ENCODE results near the gene SPRYD4.
"Not testable (repeated sequence)": the region's sequence is repeated elsewhere in the genome, so short reads cannot be mapped to it uniquely, and the experiment has no call there.

The SPRYD4 gene

DNA sequence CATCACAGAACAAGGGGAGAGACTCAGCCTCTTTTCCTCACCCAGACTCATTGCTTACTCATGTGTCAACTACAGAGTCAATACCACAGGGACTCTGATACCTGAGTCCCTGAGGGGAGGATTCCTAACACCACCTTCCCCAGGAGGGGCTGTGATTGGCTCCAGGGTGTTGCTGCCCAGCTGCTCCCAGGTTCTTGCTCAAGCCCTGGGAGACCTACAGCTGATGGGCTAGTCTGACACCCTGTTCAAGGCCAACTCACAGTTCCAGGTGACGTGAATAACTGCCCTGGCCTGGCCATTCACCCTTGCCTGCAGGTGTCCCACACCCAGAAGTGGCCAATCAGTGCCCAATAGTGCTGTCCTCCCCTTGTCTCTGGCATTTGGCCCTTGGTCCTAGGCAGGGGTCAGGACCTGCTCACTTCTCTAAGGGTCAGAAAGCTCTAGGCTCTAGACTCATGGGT is 8.6 kb downstream of the SPRYD4 start:
- Histone ChIP-seq H3K4me3 (ENCODE audit: low read depth, low read length) (no peak overlapping the region), H2AFZ (ENCODE audit: low read length, unreplicated experiment) (no peak overlapping the region), H3K4me1 (ENCODE audit: control insufficient read depth, insufficient read depth, low read length, unreplicated experiment) (no peaks in the 10 kb centered on the region), H3K27me3 (ENCODE audit: insufficient read depth, low read length) (no peaks in the 10 kb centered on the region), H3K27ac (ENCODE audit: low read depth, low read length) (no peak overlapping the region), H3K36me3 (ENCODE audit: insufficient read depth, low read length) (0 out of 2 replicates have a peak, but pooled peaks cover 2% of the 10 kb centered on the region), H3K79me2 (ENCODE audit: control insufficient read depth, insufficient read depth, low read length, unreplicated experiment) (no peaks in the 10 kb centered on the region)

GRCh38 chr12:56477521-56478225 is 9.3 kb downstream of the SPRYD4 start:
- H3K4me1 ChIP-seq (ENCODE audit: control insufficient read depth, insufficient read depth, low read length, unreplicated experiment): no peaks in the 10 kb centered on the region
- H3K27me3 ChIP-seq (ENCODE audit: insufficient read depth, low read length): no peaks in the 10 kb centered on the region
- H3K36me3 ChIP-seq (ENCODE audit: insufficient read depth, low read length): no peaks in the 10 kb centered on the region
- no peaks in the 10 kb centered on the region for H3K79me2 ChIP-seq (ENCODE audit: control insufficient read depth, insufficient read depth, low read length, unreplicated experiment)
- no peak overlapping the region for H3K4me3 ChIP-seq (ENCODE audit: low read depth, low read length)
- H2AFZ ChIP-seq (ENCODE audit: low read length, unreplicated experiment): no peak overlapping the region
- H3K27ac ChIP-seq (ENCODE audit: low read depth, low read length): no peak overlapping the region

- Histone ChIP-seq H3K79me2 (ENCODE audit: control insufficient read depth, insufficient read depth, low read length, unreplicated experiment) (no peaks in the 10 kb centered on the region), H2AFZ (ENCODE audit: low read length, unreplicated experiment) (no peak overlapping the region), H3K27me3 (ENCODE audit: insufficient read depth, low read length) (no peaks in the 10 kb centered on the region), H3K27ac (ENCODE audit: low read depth, low read length) (no peak overlapping the region), H3K36me3 (ENCODE audit: insufficient read depth, low read length) (no peaks in the 10 kb centered on the region), H3K4me3 (ENCODE audit: low read depth, low read length) (no peak overlapping the region), H3K4me1 (ENCODE audit: control insufficient read depth, insufficient read depth, low read length, unreplicated experiment) (no peaks in the 10 kb centered on the region)
Measured at GRCh38 chr12:56479625-56480024, 11.2 kb downstream of the SPRYD4 start.

DNA sequence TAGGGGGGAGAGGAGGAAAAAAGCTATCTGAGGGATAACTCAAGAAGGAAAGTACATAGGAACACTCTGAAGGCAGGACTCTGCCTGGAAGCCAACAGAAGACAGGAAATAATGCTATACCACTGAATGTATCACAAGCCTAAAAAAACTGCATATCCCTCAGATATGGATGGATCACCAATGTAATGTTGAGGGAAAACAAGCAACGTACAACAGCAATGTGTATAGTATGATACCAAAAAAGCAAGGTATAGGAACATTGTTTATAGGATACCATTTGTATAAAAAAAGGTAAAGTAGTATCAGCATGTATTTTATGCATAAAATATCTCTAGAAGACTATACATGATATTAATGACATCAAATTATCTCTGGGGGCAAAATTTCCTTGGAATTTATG is 16.2 kb downstream of the SPRYD4 start:
- no peaks in the 10 kb centered on the region for H3K79me2 ChIP-seq (ENCODE audit: control insufficient read depth, insufficient read depth, low read length, unreplicated experiment)
- H3K4me3 ChIP-seq (ENCODE audit: low read depth, low read length): no peak overlapping the region
- no peaks in the 10 kb centered on the region for H3K36me3 ChIP-seq (ENCODE audit: insufficient read depth, low read length)
- no peak overlapping the region for H2AFZ ChIP-seq (ENCODE audit: low read length, unreplicated experiment)
- H3K27ac ChIP-seq (ENCODE audit: low read depth, low read length): no peak overlapping the region
- H3K27me3 ChIP-seq (ENCODE audit: insufficient read depth, low read length): no peaks in the 10 kb centered on the region; the same call in 1 of the 2 replicates
- no peaks in the 10 kb centered on the region for H3K4me1 ChIP-seq (ENCODE audit: control insufficient read depth, insufficient read depth, low read length, unreplicated experiment)

- Histone ChIP-seq H3K27ac (ENCODE audit: low read depth, low read length) (no peak overlapping the region), H3K27me3 (ENCODE audit: insufficient read depth, low read length) (peaks cover 11% of the 10 kb centered on the region), H3K79me2 (ENCODE audit: control insufficient read depth, insufficient read depth, low read length, unreplicated experiment) (no peaks in the 10 kb centered on the region), H3K4me3 (ENCODE audit: low read depth, low read length) (no peak overlapping the region), H2AFZ (ENCODE audit: low read length, unreplicated experiment) (no peak overlapping the region), H3K4me1 (ENCODE audit: control insufficient read depth, insufficient read depth, low read length, unreplicated experiment) (no peaks in the 10 kb centered on the region), H3K36me3 (ENCODE audit: insufficient read depth, low read length) (no peaks in the 10 kb centered on the region)
Measured at GRCh38 chr12:56486694-56487093, 18.3 kb downstream of the SPRYD4 start.

GRCh38 chr12:56487448-56488040 is 19.2 kb downstream of the SPRYD4 start:
- peak overlapping the region; percentile 49 for H2AFZ ChIP-seq (ENCODE audit: low read length, unreplicated experiment)
- no peaks in the 10 kb centered on the region for H3K4me1 ChIP-seq (ENCODE audit: control insufficient read depth, insufficient read depth, low read length, unreplicated experiment)
- H3K79me2 ChIP-seq (ENCODE audit: control insufficient read depth, insufficient read depth, low read length, unreplicated experiment): no peaks in the 10 kb centered on the region
- no peak overlapping the region for H3K27ac ChIP-seq (ENCODE audit: low read depth, low read length)
- peaks cover 17% of the 10 kb centered on the region for H3K27me3 ChIP-seq (ENCODE audit: insufficient read depth, low read length)
- H3K36me3 ChIP-seq (ENCODE audit: insufficient read depth, low read length): no peaks in the 10 kb centered on the region
- peak overlapping the region; percentile 73 for H3K4me3 ChIP-seq (ENCODE audit: low read depth, low read length)

GRCh38 chr12:56488041-56488955 is 19.9 kb downstream of the SPRYD4 start, which contains the start of gene GLS2:
Gene GLS2, minus strand, starts transcription at chr12:56488161. Its CDS starts 43 bp downstream, at chr12:56488118.
- Histone ChIP-seq H2AFZ (ENCODE audit: low read length, unreplicated experiment) (peak within 1 kb of the TSS; percentile 49), H3K4me3 (ENCODE audit: low read depth, low read length) (peak within 1 kb of the TSS; percentile 73), H3K4me1 (ENCODE audit: control insufficient read depth, insufficient read depth, low read length, unreplicated experiment) (no peaks in the 10 kb centered on the region), H3K27ac (ENCODE audit: low read depth, low read length) (no peak within 1 kb of the TSS), H3K27me3 (ENCODE audit: insufficient read depth, low read length) (peaks cover 19% of the 10 kb centered on the region), H3K79me2 (ENCODE audit: control insufficient read depth, insufficient read depth, low read length, unreplicated experiment) (no peaks in the 10 kb centered on the region), H3K36me3 (ENCODE audit: insufficient read depth, low read length) (no peaks in the 10 kb centered on the region)

DNA sequence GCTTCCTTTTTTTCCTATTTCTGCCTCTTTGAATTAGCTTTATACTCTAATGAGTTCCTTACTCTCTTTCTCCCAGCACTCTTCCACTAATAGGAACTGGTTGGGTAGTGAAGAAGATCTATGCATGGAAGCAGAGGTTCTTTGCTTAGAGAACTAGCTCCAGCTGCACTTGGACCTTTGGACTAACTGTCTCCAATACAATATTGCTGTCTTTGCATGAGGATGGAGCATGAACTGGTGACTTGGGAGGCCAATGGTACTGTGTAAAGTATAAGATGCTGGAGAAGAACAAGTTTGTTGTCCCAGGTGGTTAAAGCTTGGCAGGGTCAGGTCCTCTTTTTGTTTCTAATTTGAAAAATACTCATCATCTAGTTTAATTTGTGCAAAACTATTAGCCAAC is 22.0 kb downstream of the SPRYD4 start:
- Histone ChIP-seq H2AFZ (ENCODE audit: low read length, unreplicated experiment) (no peak overlapping the region), H3K36me3 (ENCODE audit: insufficient read depth, low read length) (no peaks in the 10 kb centered on the region), H3K4me1 (ENCODE audit: control insufficient read depth, insufficient read depth, low read length, unreplicated experiment) (no peaks in the 10 kb centered on the region), H3K4me3 (ENCODE audit: low read depth, low read length) (no peak overlapping the region), H3K79me2 (ENCODE audit: control insufficient read depth, insufficient read depth, low read length, unreplicated experiment) (no peaks in the 10 kb centered on the region), H3K27me3 (ENCODE audit: insufficient read depth, low read length) (peaks cover 19% of the 10 kb centered on the region), H3K27ac (ENCODE audit: low read depth, low read length) (no peak overlapping the region)

GRCh38 chr12:56493409-56494105 is 25.2 kb downstream of the SPRYD4 start:
- peaks cover 19% of the 10 kb centered on the region for H3K27me3 ChIP-seq (ENCODE audit: insufficient read depth, low read length)
- H3K79me2 ChIP-seq (ENCODE audit: control insufficient read depth, insufficient read depth, low read length, unreplicated experiment); H3K4me3 ChIP-seq (ENCODE audit: low read depth, low read length); H3K36me3 ChIP-seq (ENCODE audit: insufficient read depth, low read length); H2AFZ ChIP-seq (ENCODE audit: low read length, unreplicated experiment); H3K27ac ChIP-seq (ENCODE audit: low read depth, low read length); H3K4me1 ChIP-seq (ENCODE audit: control insufficient read depth, insufficient read depth, low read length, unreplicated experiment): not testable (repeated sequence)

DNA sequence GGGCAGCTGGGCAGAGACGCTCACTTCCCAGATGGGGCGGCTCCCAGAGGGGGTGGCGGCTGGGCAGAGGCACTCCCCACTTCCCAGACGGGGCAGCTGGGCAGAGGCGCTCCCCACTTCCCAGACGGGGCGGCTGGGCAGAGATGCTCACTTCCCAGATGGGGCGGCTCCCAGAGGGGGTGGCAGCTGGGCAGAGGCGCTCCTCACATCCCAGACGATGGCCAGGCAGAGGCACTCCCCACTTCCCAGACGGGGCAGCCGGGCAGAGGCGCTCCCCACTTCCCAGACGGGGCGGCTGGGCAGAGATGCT is 25.7 kb downstream of the SPRYD4 start:
- H3K36me3 ChIP-seq (ENCODE audit: insufficient read depth, low read length); H3K4me3 ChIP-seq (ENCODE audit: low read depth, low read length); H2AFZ ChIP-seq (ENCODE audit: low read length, unreplicated experiment); H3K79me2 ChIP-seq (ENCODE audit: control insufficient read depth, insufficient read depth, low read length, unreplicated experiment); H3K4me1 ChIP-seq (ENCODE audit: control insufficient read depth, insufficient read depth, low read length, unreplicated experiment); H3K27ac ChIP-seq (ENCODE audit: low read depth, low read length): not testable (repeated sequence)
- peaks cover 19% of the 10 kb centered on the region for H3K27me3 ChIP-seq (ENCODE audit: insufficient read depth, low read length)

Data from ACC112 (cell line).